Breast epithelium (tissue), 3 donors: Measurements from ENCODE around the gene NYAP2.

ENCODE experiments used
- CTCF ChIP-seq, 3 donors: fragments of 450-650 bp; IDR thresholded peaks; one replicate each; pipeline ENCODE4 v1.5.1; 2016 to 2017; ENCODE audit warnings: antibody characterized with exemption in 3 of 3, mild to moderate bottlenecking in 3 of 3, moderate library complexity in 3 of 3
- POLR2A ChIP-seq: fragments of 450-650 bp; IDR thresholded peaks from one replicate; pipeline ENCODE4 v1.6.1; 2016; ENCODE audit warnings: antibody characterized with exemption, mild to moderate bottlenecking, moderate library complexity

- TF ChIP-seq CTCF (IDR thresholded peaks at IDR 0.05) (no peak), POLR2A (no peak)
Observed at GRCh38 chr2:225367482-225367881, 32.0 kb upstream of the NYAP2 start.
